ENCODE measurements around the gene ROPN1L.
A peak's percentile ranks its signal among the peaks of the same experiment; 100 is the strongest.
"Not testable (repeated sequence)": the region's sequence is repeated elsewhere in the genome, so short reads cannot be mapped to it uniquely, and the experiment has no call there.

The ROPN1L gene

DNA sequence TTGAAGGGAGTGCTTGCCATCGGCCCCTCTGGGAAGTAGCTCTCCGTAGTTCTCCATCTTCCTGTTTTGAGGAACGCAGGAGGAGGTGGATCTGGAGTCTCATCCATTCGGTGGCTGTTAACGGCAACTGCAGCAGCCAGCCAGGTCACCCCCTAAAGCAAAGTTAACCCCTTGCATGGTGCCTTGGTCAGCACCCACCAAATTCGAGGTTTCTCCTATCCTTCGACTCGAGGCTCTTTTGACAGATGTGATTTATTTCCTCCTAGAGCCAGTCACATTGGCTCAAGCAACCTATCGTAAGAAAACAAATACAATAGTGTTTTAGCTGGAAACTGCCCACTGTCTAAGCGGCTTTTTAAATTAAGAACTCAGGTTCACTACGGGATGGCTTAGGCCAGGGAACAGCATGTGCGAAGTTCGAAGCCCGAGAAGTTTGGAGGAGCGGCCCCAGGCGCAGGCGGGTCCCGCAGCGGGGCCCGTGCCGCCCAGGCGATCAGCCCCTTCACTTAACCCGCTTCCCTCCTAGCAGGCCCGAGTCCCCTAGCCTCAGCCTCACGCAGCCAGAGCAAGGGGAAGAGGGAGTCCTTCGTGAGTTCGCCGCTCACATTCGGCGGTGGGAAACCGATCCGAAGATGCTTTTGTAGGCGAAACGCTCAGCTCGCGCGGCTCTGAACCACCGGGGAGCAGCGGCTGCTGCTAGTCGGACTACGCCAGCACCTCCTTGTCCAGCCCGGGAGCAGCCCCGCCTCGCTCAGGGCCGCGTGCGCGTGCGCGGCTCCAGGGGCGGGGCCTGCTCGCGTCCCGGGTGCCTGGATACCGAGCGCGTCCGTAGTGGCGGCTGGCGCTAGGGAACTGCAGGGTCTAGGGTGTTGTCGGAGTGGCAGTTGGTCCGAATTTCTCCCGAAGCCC is at the start of gene ROPN1L:
TSS of gene ROPN1L (plus strand) at position 797 of the 909 bp plus-strand sequence. CDS start 289 bp downstream, outside the sequence.
- peak; percentile 68 to 78 for DNase-seq (ENCODE audit: low spot score in 2 of 2)
- peak; percentile 93 for ATAC-seq (ENCODE audit: low read depth)
- H3K36me3 Mint-ChIP-seq: no peaks in the 10 kb centered on the region
- H3K9me3 Mint-ChIP-seq: no peaks in the 10 kb centered on the region
- peaks cover 23% of the 10 kb centered on the region for H3K4me1 Mint-ChIP-seq
- peak within 1 kb of the TSS; percentile 86 for H3K4me3 Mint-ChIP-seq
- no peak within 1 kb of the TSS for H3K27ac Mint-ChIP-seq
- no peaks in the 10 kb centered on the region for H3K27me3 Mint-ChIP-seq

DNA sequence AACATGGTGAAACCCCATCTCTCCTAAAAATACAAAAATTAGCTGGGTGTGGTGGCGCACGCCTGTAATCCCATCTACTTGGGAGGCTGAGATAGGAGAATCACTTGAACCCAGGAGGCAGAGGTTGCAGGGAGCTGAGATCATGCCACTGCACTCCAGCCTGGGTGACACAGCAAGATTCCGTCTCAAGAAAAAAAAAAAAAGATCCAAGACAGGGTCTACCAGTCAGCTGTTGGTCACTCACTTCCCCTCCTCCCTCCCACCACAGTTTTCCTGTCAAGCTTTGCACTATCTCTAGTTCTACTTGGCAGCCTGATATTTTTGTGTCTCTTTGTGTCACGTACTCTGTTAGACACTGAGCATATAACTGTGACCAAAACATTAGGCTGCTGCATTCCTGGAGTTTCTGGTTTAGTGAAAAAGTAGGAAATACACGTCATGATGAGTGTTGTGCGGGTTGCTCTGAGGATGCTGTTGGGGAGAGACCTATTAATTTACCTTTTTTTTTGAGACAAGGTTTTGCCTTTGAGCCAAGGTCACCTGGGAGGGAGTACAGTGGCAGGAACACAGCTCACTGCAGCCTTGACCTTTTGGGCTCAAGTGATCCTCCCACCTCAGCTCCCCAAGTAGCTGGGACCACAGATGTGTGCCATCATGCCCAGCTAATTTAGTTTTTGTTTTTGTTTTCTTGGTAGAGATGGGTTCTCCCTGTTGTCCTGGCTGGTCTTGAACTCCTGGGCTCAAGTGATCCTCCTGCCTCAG is 48.9 kb upstream of the ROPN1L start:
- H3K4me1 Mint-ChIP-seq; H3K27ac Mint-ChIP-seq; DNase-seq (ENCODE audit: low spot score in 2 of 2); ATAC-seq (ENCODE audit: low read depth); H3K9me3 Mint-ChIP-seq; H3K27me3 Mint-ChIP-seq; H3K4me3 Mint-ChIP-seq: not testable (repeated sequence)
- H3K36me3 Mint-ChIP-seq: peaks cover 31% of the 10 kb centered on the region

DNA sequence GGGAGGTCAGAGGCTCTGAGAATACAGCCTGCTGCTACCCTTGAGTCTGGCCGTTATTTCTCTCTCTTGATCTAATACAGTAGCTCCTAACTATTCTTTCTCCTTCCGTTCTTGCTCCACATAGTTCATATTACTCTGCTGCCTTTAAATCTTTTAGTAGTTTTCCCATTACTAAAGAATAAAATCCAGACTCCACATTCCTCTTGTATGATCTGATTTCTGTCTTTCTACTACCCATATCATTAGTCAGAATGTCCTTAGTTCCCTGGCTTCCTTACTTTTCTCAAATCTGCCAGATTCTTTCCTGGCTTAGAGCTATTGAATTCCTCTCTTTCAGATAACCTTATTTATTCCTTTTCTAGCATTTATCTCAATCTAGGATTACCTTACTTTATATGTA is 48.2 kb upstream of the ROPN1L start:
- no peak for DNase-seq (ENCODE audit: low spot score in 2 of 2)
- Mint-ChIP-seq H3K36me3 (peaks cover 35% of the 10 kb centered on the region), H3K27ac (no peak overlapping the region), H3K9me3 (no peaks in the 10 kb centered on the region), H3K27me3 (no peaks in the 10 kb centered on the region), H3K4me3 (no peak overlapping the region), H3K4me1 (no peaks in the 10 kb centered on the region)
- ATAC-seq (ENCODE audit: low read depth): no peak

DNA sequence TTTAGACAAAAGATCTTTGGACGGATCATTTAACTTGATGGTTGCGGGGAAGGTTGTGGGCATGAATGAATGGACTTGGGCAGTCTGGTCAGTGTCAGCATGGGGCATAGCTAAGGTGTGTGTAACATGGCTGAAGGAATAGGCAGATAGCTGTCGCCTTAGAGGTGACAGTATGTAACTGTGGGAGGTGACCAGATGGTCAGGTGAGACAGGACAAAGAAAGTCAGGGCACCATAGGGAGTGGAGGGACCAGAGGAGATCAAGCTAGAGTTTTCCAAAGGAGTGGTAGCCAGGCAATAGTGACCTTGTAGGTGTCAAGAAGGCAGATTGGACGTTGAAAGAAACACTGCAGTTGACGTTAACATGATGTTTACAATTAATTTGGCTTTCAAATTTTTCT is 45.1 kb upstream of the ROPN1L start:
- Mint-ChIP-seq H3K4me1 (peaks cover 3% of the 10 kb centered on the region), H3K27ac (peak overlapping the region; percentile 15), H3K27me3 (no peaks in the 10 kb centered on the region), H3K36me3 (peaks cover 33% of the 10 kb centered on the region), H3K4me3 (no peak overlapping the region), H3K9me3 (no peaks in the 10 kb centered on the region)
- DNase-seq (ENCODE audit: low spot score in 2 of 2): no peak
- no peak for ATAC-seq (ENCODE audit: low read depth)

DNA sequence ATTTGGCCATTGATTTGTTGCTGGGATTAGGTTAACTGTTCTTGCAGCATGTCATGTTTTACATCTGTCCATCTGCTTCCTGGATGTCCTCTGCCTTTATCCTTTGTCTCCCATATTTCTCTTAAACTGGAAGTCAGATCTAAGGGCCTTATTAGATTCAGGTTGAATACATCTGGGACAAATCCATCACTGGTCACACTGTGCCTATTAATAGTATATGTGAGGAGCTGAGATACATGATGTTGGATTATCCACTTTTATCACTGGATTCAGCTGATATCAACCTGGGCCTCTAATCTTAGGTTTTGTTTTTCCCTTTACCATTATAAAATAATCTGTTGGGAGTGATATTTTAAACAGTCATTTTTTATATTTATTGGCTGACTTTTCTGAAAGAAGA is 41.8 kb upstream of the ROPN1L start:
- H3K27me3 Mint-ChIP-seq: no peaks in the 10 kb centered on the region
- H3K36me3 Mint-ChIP-seq: peaks cover 30% of the 10 kb centered on the region
- H3K27ac Mint-ChIP-seq: no peak overlapping the region

DNA sequence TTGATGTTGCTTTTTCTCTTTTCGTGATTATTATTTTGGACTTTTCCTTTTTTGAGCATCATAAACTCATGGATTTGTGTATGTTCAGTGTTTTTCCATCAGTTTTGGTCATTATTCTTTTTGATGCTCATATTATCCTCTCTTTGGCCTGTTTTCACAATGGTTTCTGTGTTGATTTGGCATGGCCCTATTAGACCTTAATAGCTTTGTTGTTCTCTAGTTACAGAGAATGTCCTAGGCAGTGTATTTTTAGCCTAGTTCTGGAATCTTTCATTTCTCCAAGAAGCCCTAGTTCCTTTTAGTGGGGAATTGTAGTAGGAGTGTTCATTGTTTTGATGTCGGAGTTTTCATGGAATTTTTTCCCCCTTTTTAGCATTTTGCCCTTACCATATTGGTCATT is 41.3 kb upstream of the ROPN1L start:
- peaks cover 28% of the 10 kb centered on the region for H3K36me3 Mint-ChIP-seq
- H3K27me3 Mint-ChIP-seq: no peaks in the 10 kb centered on the region
- no peaks in the 10 kb centered on the region for H3K9me3 Mint-ChIP-seq
- H3K4me3 Mint-ChIP-seq: no peak overlapping the region
- ATAC-seq (ENCODE audit: low read depth): no peak
- H3K27ac Mint-ChIP-seq: no peak overlapping the region
- no peak for DNase-seq (ENCODE audit: low spot score in 2 of 2)
- peaks cover 3% of the 10 kb centered on the region for H3K4me1 Mint-ChIP-seq

More for the DNA sequence above, 41.8 kb upstream of the ROPN1L start:
- no peaks in the 10 kb centered on the region for H3K9me3 Mint-ChIP-seq
- ATAC-seq (ENCODE audit: low read depth) (no peak), DNase-seq (ENCODE audit: low spot score in 2 of 2) (no peak)
- no peak overlapping the region for H3K4me3 Mint-ChIP-seq
- H3K4me1 Mint-ChIP-seq: peaks cover 3% of the 10 kb centered on the region

DNA sequence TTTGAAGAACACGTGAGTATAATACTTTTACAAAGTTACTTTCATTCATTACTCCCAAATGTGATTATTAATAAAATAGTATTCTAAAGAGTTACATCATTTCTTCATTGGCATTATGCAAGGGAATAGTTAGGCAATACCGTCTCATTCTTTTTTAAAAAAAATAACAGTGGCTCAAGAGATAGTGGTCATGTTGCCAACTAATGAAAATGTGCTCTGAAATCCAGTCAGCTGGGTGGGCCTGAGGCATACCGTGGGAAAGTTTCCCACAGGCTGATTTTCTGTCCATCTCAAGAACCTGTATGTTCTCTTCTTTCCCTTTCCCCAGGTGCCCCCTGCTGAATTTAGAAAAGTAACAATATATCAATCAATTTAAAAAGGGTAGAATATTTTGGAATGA is 40.8 kb upstream of the ROPN1L start:
- peaks cover 3% of the 10 kb centered on the region for H3K4me1 Mint-ChIP-seq
- DNase-seq (ENCODE audit: low spot score in 2 of 2) (no peak), ATAC-seq (ENCODE audit: low read depth) (no peak)
- H3K9me3 Mint-ChIP-seq: no peaks in the 10 kb centered on the region
- H3K27ac Mint-ChIP-seq: peak overlapping the region; percentile 24
- H3K27me3 Mint-ChIP-seq: no peaks in the 10 kb centered on the region
- H3K4me3 Mint-ChIP-seq: no peak overlapping the region
- H3K36me3 Mint-ChIP-seq: peaks cover 26% of the 10 kb centered on the region

DNA sequence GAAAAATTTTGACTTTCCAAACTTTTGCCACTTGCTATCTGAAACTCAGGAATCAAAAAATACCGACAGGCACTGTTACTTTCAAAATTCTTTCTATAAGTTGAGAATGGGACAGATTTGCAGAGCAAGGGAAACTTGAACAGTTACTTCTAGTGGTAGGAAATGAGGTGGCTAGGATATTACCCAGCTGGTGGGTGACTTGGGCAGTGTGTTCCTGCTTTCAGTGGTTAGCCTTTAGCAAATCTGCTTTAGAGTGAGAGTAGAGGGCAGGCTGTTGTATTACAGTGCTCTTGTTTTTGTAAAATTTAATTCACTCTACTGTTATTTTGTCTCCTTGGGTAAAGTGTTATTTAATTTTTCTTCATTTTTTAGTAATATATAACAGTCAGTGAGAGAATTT is 40.2 kb upstream of the ROPN1L start:
- no peak for DNase-seq (ENCODE audit: low spot score in 2 of 2)
- no peak for ATAC-seq (ENCODE audit: low read depth)
- peaks cover 3% of the 10 kb centered on the region for H3K4me1 Mint-ChIP-seq
- H3K27ac Mint-ChIP-seq: peak overlapping the region; percentile 24
- no peak overlapping the region for H3K4me3 Mint-ChIP-seq
- no peaks in the 10 kb centered on the region for H3K27me3 Mint-ChIP-seq
- H3K36me3 Mint-ChIP-seq: peaks cover 22% of the 10 kb centered on the region
- no peaks in the 10 kb centered on the region for H3K9me3 Mint-ChIP-seq

DNA sequence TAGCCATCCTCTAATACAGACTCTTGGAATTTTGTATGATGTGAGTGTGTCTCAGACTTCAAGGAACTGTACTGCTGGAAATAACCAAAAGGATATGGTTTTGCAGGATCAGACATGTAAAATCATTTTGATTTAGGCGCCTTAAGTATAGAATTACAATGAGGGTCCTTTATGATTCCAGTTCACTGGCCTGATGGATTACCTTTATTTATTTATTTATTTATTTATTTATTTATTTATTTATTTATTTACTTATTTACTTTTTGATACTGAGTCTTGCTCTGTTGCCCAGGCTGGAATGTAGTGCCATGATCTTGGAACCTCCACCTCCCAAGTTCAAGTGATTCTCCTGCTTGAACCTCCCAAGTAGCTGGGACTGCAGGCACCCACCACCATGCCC is 37.9 kb upstream of the ROPN1L start:
- Mint-ChIP-seq H3K27me3 (no peaks in the 10 kb centered on the region), H3K36me3 (peaks cover 20% of the 10 kb centered on the region), H3K27ac (no peak overlapping the region), H3K9me3 (no peaks in the 10 kb centered on the region), H3K4me1 (peaks cover 3% of the 10 kb centered on the region), H3K4me3 (no peak overlapping the region)
- no peak for DNase-seq (ENCODE audit: low spot score in 2 of 2)
- no peak for ATAC-seq (ENCODE audit: low read depth)

DNA sequence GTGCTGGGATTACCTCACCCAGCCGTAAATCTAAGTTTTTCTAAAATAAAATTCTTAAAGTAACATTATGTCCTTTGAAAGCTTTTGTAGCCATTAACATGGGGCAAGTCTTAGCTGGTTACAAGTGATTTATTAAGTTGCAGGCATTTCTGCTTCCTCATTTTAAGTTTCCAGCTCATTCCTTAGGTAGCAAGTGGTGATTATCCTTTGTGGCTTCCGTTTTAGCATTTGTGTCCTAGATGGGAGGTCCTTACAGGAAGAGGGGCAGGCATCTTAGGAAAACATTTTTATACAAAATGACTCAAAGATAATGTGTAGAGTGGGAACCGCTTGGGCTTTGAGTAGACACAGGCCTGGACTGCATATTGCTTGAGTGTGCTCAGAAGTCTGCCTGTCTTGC is 35.0 kb upstream of the ROPN1L start:
- no peaks in the 10 kb centered on the region for H3K4me1 Mint-ChIP-seq
- DNase-seq (ENCODE audit: low spot score in 2 of 2): no peak
- no peaks in the 10 kb centered on the region for H3K27me3 Mint-ChIP-seq
- no peak overlapping the region for H3K4me3 Mint-ChIP-seq
- H3K9me3 Mint-ChIP-seq: no peaks in the 10 kb centered on the region
- no peak overlapping the region for H3K27ac Mint-ChIP-seq
- H3K36me3 Mint-ChIP-seq: peaks cover 27% of the 10 kb centered on the region
- ATAC-seq (ENCODE audit: low read depth): no peak

DNA sequence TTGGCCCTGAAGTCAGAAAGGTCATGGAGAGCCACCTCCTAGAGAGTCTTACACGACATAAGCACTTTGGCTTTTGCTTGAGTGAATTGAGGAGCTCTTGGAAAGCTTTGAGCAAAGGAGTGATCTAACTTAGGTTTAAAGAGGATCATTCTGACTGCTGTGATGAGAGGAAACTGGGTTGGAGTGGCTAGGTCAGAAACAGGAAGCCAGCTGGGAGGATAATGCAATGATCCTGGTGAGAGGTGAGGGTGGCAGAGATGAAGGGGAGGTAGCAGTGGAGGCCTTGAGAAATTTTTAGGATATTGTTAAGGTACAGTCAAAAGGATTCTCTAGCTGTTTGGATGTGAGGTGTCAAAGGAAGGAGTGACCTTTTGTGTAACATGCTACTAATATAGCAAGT is 32.2 kb upstream of the ROPN1L start:
- Mint-ChIP-seq H3K4me3 (no peak overlapping the region), H3K27ac (no peak overlapping the region), H3K36me3 (peaks cover 36% of the 10 kb centered on the region), H3K9me3 (no peaks in the 10 kb centered on the region), H3K27me3 (no peaks in the 10 kb centered on the region), H3K4me1 (no peaks in the 10 kb centered on the region)
- no peak for ATAC-seq (ENCODE audit: low read depth)
- no peak for DNase-seq (ENCODE audit: low spot score in 2 of 2)

DNA sequence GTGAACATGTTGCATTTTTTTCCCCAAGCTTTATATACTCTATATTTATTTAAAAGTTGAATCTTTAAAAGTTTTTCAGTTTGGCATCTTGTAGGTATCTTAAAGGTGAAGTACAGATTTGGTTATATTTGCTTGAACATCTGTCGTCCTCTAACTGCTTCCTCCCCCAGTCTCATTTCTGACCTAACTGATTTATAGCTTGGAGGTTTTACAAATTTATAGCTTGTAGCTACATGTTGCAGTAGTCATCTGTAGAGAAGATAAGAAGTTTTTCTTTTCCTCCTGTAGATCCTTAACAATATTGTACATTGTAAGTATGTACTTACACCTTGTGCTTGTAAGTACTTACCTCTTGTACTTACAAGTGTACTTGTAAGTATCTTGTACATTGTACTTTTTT is 31.0 kb upstream of the ROPN1L start:
- Mint-ChIP-seq H3K27ac (no peak overlapping the region), H3K36me3 (peaks cover 42% of the 10 kb centered on the region), H3K9me3 (no peaks in the 10 kb centered on the region), H3K4me1 (no peaks in the 10 kb centered on the region), H3K4me3 (no peak overlapping the region), H3K27me3 (no peaks in the 10 kb centered on the region)
- DNase-seq (ENCODE audit: low spot score in 2 of 2) (no peak), ATAC-seq (ENCODE audit: low read depth) (no peak)

DNA sequence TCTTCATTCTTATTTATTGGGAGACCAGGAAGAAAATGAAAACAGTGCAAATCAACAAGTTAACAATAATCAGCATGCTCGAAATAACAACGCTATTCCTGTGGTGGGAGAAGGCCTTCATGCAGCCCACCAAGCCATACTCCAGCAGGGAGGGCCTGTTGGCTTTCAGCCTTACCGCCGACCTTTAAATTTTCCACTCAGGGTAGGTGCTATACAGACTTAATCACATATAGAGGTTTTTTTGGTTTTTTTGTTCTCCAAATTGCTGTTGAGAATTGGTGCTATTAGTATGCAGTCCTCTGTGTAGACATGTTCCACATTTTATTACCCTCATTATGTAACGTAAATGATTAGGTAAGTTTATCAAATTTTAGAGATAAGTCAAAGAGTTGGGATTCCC is 30.3 kb upstream of the ROPN1L start:
- no peak for DNase-seq (ENCODE audit: low spot score in 2 of 2)
- Mint-ChIP-seq H3K9me3 (no peaks in the 10 kb centered on the region), H3K36me3 (peaks cover 41% of the 10 kb centered on the region), H3K27me3 (no peaks in the 10 kb centered on the region), H3K4me1 (no peaks in the 10 kb centered on the region), H3K27ac (no peak overlapping the region), H3K4me3 (no peak overlapping the region)
- ATAC-seq (ENCODE audit: low read depth): no peak

DNA sequence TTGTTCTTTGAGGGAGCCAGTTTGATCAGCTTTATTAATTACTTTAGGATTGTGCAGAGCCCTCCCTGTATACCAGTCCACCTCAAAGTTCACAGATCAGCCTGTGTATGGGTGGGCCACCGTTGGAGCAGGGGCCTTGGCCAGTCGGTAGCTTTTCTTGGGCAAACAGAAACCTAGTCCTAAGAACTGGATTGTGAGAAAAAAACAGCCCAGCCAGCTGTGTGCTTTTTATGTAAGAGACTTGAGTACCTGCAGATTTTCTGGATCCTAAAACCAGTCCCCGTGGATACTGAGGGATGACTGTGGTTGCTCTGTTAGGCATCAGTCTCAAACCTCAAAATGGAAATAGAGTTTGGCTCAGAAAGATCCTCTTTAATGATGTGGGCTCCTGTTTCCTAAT is 24.8 kb upstream of the ROPN1L start:
- Mint-ChIP-seq H3K36me3 (peaks cover 35% of the 10 kb centered on the region), H3K4me3 (no peak overlapping the region), H3K4me1 (no peaks in the 10 kb centered on the region), H3K27ac (peak overlapping the region; percentile 45), H3K27me3 (no peaks in the 10 kb centered on the region), H3K9me3 (no peaks in the 10 kb centered on the region)
- ATAC-seq (ENCODE audit: low read depth): no peak
- DNase-seq (ENCODE audit: low spot score in 2 of 2): no peak
